ENCODE measurements around the gene NEDD4L. TPM values are rescaled to one million over a fixed set of nuclear protein-coding genes. Genes with fewer than 3 reads are reported as not detected.

The NEDD4L gene
- polyA plus RNA-seq, 1 donor (not counting 4 experiments of a cell fraction or from before 2014, with no cell fraction given) = 52.6 TPM

DNA sequence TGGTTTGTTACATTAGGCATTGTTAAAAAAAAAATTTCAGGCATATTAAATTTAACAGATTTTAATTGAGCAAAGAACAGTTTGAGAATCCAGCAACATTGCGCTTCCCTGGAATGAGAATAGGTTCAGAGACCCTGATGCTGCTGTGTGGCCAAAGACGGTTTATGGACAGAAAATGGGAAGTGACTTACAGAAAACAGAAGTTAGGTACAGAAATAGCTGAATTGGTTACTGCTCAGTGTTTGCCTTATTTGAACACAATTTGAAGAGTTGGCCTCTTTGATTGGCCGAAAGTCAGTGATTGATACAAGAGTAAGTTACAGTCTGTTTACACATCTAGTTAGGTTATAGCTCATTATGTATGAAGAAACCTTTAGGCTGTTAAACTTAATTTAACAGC, 6.0 kb upstream of the NEDD4L start:
- FAIRE-seq (no peak), DNase-seq (ENCODE audit: low read depth, low spot score) (no peak)
- Histone ChIP-seq H3K4me1 (ENCODE audit: control insufficient read depth, extremely low read depth, insufficient read depth, low read length) (peaks cover 8% of the 10 kb centered on the region), H3K4me3 (ENCODE audit: control insufficient read depth in 2 of 3, extremely low read depth in 1 of 3, insufficient read depth in 2 of 3, low read depth in 1 of 3, low read length in 3 of 3) (no peak overlapping the region), H3K9me3 (ENCODE audit: control insufficient read depth, low read depth, low read length) (no peaks in the 10 kb centered on the region), H3K27ac (ENCODE audit: control insufficient read depth, insufficient read depth, low read length) (no peak overlapping the region), H3K9me1 (ENCODE audit: control insufficient read depth, extremely low read depth, insufficient read depth, low read length) (no peaks in the 10 kb centered on the region), H3K27me3 (ENCODE audit: control insufficient read depth, extremely low read depth, insufficient read depth, low read length) (no peaks in the 10 kb centered on the region), H3K4me2 (ENCODE audit: control insufficient read depth, extremely low read depth, insufficient read depth, low read depth, low read length) (no peak overlapping the region), H3K79me2 (ENCODE audit: control insufficient read depth, insufficient read depth, low read length) (no peaks in the 10 kb centered on the region), H2AFZ (ENCODE audit: control insufficient read depth, low read length) (no peak overlapping the region), H4K20me1 (ENCODE audit: control insufficient read depth, extremely low read depth, insufficient read depth, low read length) (no peaks in the 10 kb centered on the region), H3K9ac (ENCODE audit: control insufficient read depth, extremely low read depth, insufficient read depth, low read length) (no peak overlapping the region), H3K36me3 (ENCODE audit: control insufficient read depth in 2 of 2, extremely low read depth in 1 of 2, insufficient read depth in 2 of 2, low read length in 2 of 2) (no peaks in the 10 kb centered on the region)
- dilution Hi-C loops (cut with MboI; ENCODE audit: extremely low pct_ligation_motif_present, low sequenced_read_pairs) = loop anchor here (25.0 kb wide), 1 partner anchor 151 kb away; no protein-coding TSS in a partner anchor
- TF ChIP-seq EZH2 (IDR thresholded peaks at IDR 0.05; ENCODE audit: low read length) (no peak), CTCF (optimal IDR thresholded peaks at IDR 0.05 in 1 of 3, IDR thresholded peaks at IDR 0.05 in 1 of 3, conservative IDR thresholded peaks at IDR 0.05 in 1 of 3; ENCODE audit: extremely low read depth in 1 of 3, insufficient read depth in 2 of 3, low read length in 3 of 3) (no peak)

- peaks cover 20% of the 10 kb centered on the region for H3K4me1 ChIP-seq (ENCODE audit: control insufficient read depth, extremely low read depth, insufficient read depth, low read length)
- H3K9me1 ChIP-seq (ENCODE audit: control insufficient read depth, extremely low read depth, insufficient read depth, low read length) = no peaks in the 10 kb centered on the region
- no peaks in the 10 kb centered on the region for H3K36me3 ChIP-seq (ENCODE audit: control insufficient read depth in 2 of 2, extremely low read depth in 1 of 2, insufficient read depth in 2 of 2, low read length in 2 of 2)
- H3K9ac ChIP-seq (ENCODE audit: control insufficient read depth, extremely low read depth, insufficient read depth, low read length) = no peak overlapping the region
- H3K27me3 ChIP-seq (ENCODE audit: control insufficient read depth, extremely low read depth, insufficient read depth, low read length) = no peaks in the 10 kb centered on the region
- H3K4me3 ChIP-seq (ENCODE audit: control insufficient read depth in 2 of 3, extremely low read depth in 1 of 3, insufficient read depth in 2 of 3, low read depth in 1 of 3, low read length in 3 of 3) = no peak overlapping the region
- no peaks in the 10 kb centered on the region for H4K20me1 ChIP-seq (ENCODE audit: control insufficient read depth, extremely low read depth, insufficient read depth, low read length)
- peaks cover 12% of the 10 kb centered on the region for H3K79me2 ChIP-seq (ENCODE audit: control insufficient read depth, insufficient read depth, low read length)
- H3K27ac ChIP-seq (ENCODE audit: control insufficient read depth, insufficient read depth, low read length) = no peak overlapping the region
- DNase-seq (ENCODE audit: low read depth, low spot score) (no peak), FAIRE-seq (no peak)
- H3K9me3 ChIP-seq (ENCODE audit: control insufficient read depth, low read depth, low read length) = no peaks in the 10 kb centered on the region
- dilution Hi-C loops (cut with MboI; ENCODE audit: extremely low pct_ligation_motif_present, low sequenced_read_pairs) = loop anchor here (25.0 kb wide), 1 partner anchor 154 kb away; no protein-coding TSS in a partner anchor
- TF ChIP-seq CTCF (optimal IDR thresholded peaks at IDR 0.05 in 1 of 3, IDR thresholded peaks at IDR 0.05 in 1 of 3, conservative IDR thresholded peaks at IDR 0.05 in 1 of 3; ENCODE audit: extremely low read depth in 1 of 3, insufficient read depth in 2 of 3, low read length in 3 of 3) = no peak
- no peak for TF ChIP-seq EZH2 (IDR thresholded peaks at IDR 0.05; ENCODE audit: low read length)
- H2AFZ ChIP-seq (ENCODE audit: control insufficient read depth, low read length) = no peak overlapping the region
- H3K4me2 ChIP-seq (ENCODE audit: control insufficient read depth, extremely low read depth, insufficient read depth, low read depth, low read length) = no peak overlapping the region
These were observed 2.4 kb upstream of the NEDD4L start for GRCh38 chr18:58041633-58042032.

Data from keratinocyte (primary cell).